Upper lobe of right lung (tissue), 1 donor: ENCODE measurements around the gene STX18. TPM values are rescaled to one million over a fixed set of nuclear protein-coding genes. Genes with fewer than 3 reads are reported as not detected.
A peak's percentile ranks its signal among the peaks of the same experiment; 100 is the strongest.

Source experiments
- ATAC-seq: fragments of 200-7000 bp; cut with Tn5 transposase; one replicate; pipeline ENCODE4 v1.9.1; 2020; ENCODE audit warnings: mild to moderate bottlenecking, moderate library complexity
- DNase-seq: peaks from one replicate; pipeline ENCODE4 v3.0.0-alpha.2; 2020
- H3K27ac ChIP-seq: fragments of 200-600 bp; one replicate; pipeline ENCODE4 v1.8.0; 2022
- H3K27me3 ChIP-seq: fragments of 200-600 bp; one replicate; pipeline ENCODE4 v1.8.0; 2022; ENCODE audit warnings: mild to moderate bottlenecking
- H3K36me3 ChIP-seq: fragments of 200-600 bp; one replicate; pipeline ENCODE4 v1.8.0; 2022
- H3K4me1 ChIP-seq: fragments of 200-600 bp; one replicate; pipeline ENCODE4 v1.8.0; 2022
- H3K4me3 ChIP-seq: fragments of 200-600 bp; one replicate; pipeline ENCODE4 v1.8.0; 2022; ENCODE audit warnings: mild to moderate bottlenecking
- H3K9me3 ChIP-seq: fragments of 200-600 bp; one replicate; pipeline ENCODE4 v1.8.0; 2022
- intact Hi-C: fragments of 100-400 bp; cut with DNase I; formaldehyde crosslinking; loops from one replicate; pipeline ENCODE4 v1.11.0; 2022
- total RNA-seq: library from RNA; stranded (reverse); fragmentation: NEBNext Ultra II Directional; extraction: Animal tissue kit (Norgen Biotek cat#: 25700); gene quantifications from one replicate; pipeline ENCODE4 v1.2.1, GENCODE V29; 2021
- TF ChIP-seq, protein P1 (sequence below): fragments of 200-600 bp; IDR thresholded peaks from one replicate; pipeline ENCODE4 v1.8.0; 2022; ENCODE audit warnings: antibody characterized with exemption
- donor health status: DM: no; HTN: yes; CAD: no; lungs with severe emphysema.

STX18 gene
- total RNA-seq, 1 donor from 2014 or later: 22.1 TPM

GRCh38 chr4:4582653-4583052 is 40.8 kb upstream of the STX18 start:
- H3K36me3 ChIP-seq: no peaks in the 10 kb centered on the region
- TF ChIP-seq, protein P1, sequence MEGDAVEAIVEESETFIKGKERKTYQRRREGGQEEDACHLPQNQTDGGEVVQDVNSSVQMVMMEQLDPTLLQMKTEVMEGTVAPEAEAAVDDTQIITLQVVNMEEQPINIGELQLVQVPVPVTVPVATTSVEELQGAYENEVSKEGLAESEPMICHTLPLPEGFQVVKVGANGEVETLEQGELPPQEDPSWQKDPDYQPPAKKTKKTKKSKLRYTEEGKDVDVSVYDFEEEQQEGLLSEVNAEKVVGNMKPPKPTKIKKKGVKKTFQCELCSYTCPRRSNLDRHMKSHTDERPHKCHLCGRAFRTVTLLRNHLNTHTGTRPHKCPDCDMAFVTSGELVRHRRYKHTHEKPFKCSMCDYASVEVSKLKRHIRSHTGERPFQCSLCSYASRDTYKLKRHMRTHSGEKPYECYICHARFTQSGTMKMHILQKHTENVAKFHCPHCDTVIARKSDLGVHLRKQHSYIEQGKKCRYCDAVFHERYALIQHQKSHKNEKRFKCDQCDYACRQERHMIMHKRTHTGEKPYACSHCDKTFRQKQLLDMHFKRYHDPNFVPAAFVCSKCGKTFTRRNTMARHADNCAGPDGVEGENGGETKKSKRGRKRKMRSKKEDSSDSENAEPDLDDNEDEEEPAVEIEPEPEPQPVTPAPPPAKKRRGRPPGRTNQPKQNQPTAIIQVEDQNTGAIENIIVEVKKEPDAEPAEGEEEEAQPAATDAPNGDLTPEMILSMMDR: no peak
- intact Hi-C loops: no loop called here
- H3K9me3 ChIP-seq: no peaks in the 10 kb centered on the region
- no peaks in the 10 kb centered on the region for H3K27me3 ChIP-seq
- no peak overlapping the region for H3K27ac ChIP-seq
- H3K4me1 ChIP-seq: no peaks in the 10 kb centered on the region
- ATAC-seq (no peak), DNase-seq (no peak)
- no peak overlapping the region for H3K4me3 ChIP-seq

DNA sequence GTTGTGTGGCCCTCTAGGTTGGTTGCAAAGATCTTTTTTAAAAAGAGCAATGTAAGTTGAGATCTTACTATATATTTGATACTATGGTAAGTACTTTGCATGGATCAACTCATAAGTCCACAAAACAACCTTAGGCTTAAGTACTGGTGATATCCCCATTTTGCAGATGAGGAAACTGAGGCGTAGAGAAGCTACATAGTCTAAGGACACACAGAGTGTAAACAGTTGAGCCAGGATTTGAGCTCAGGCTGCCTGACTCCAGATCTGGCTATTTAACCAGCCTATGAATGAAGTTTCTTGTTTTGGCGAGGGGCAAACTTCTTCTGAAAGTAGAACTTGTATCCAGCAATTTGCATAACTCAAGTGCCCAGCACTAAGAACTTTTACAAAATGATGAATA is 38.6 kb upstream of the STX18 start:
- H3K9me3 ChIP-seq: no peaks in the 10 kb centered on the region
- TF ChIP-seq, protein P1: no peak
- no peaks in the 10 kb centered on the region for H3K4me1 ChIP-seq
- no peaks in the 10 kb centered on the region for H3K27me3 ChIP-seq
- ATAC-seq: no peak
- intact Hi-C loops: no loop called here
- H3K27ac ChIP-seq: no peak overlapping the region
- no peak overlapping the region for H3K4me3 ChIP-seq
- no peaks in the 10 kb centered on the region for H3K36me3 ChIP-seq
- no peak for DNase-seq

DNA sequence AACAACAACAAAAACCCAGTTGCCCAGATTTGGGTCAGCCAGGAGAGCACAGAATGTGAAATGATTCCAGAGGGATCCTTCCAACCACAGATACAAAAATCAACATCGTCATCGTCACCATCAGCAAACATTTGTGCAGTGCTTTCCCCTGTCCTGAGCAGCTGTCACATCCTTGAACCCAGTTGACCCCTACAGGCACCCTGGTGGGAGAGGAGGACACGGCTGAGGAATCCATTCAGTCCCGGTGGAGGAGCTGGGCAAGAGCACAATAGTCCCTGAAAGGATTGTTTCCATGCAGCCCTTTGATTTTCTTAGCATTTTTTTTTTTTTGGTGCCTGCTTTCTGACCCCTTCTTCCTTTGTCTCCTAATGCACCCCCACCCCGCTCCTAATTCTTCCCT is 37.1 kb upstream of the STX18 start:
- no peaks in the 10 kb centered on the region for H3K27me3 ChIP-seq
- intact Hi-C loops: no loop called here
- TF ChIP-seq, protein P1: no peak

DNA sequence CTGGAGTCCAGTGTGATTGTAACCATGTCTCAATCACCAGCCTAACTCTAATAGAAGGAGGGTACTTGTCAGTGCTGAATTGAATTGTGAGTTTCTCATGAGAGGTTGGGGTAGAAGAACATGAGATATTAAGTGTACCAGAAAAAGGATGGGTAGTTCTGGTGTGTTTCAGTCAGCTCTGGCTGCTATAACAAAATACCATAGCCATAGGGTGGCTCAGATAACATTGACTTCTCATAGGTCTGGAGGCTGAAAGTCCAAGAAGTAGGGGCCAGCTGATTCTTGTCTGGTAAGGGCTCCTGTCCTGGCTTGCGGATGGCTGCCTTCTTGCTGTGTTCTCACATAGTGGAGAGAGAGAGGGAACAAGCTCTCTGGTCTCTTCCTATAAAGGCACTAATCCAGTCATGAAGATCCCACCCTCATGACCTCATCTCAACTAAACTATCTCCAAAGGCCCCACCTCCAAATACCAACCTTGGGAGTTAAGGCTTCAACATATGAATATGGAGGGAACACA is 35.6 kb upstream of the STX18 start:
- Histone ChIP-seq H3K4me1 (peaks cover 4% of the 10 kb centered on the region), H3K27me3 (no peaks in the 10 kb centered on the region), H3K4me3 (no peak overlapping the region), H3K9me3 (no peaks in the 10 kb centered on the region), H3K27ac (no peak overlapping the region), H3K36me3 (no peaks in the 10 kb centered on the region)
- intact Hi-C loops: no loop called here
- DNase-seq (no peak), ATAC-seq (no peak)
- TF ChIP-seq, protein P1: no peak

More for the DNA sequence above, 37.1 kb upstream of the STX18 start:
- Histone ChIP-seq H3K4me1 (peaks cover 4% of the 10 kb centered on the region), H3K9me3 (no peaks in the 10 kb centered on the region), H3K36me3 (no peaks in the 10 kb centered on the region), H3K4me3 (no peak overlapping the region), H3K27ac (no peak overlapping the region)
- DNase-seq (no peak), ATAC-seq (no peak)

GRCh38 chr4:4575284-4576211 is 33.7 kb upstream of the STX18 start:
- peak; percentile 93 for ATAC-seq
- Histone ChIP-seq H3K9me3 (no peaks in the 10 kb centered on the region), H3K27ac (peak overlapping the region; percentile 80), H3K4me3 (peak overlapping the region; percentile 75), H3K36me3 (no peaks in the 10 kb centered on the region), H3K27me3 (no peaks in the 10 kb centered on the region), H3K4me1 (peaks cover 4% of the 10 kb centered on the region)
- TF ChIP-seq, protein P1: peak; percentile 60
- peak; percentile 90 for DNase-seq
- intact Hi-C loops: no loop called here
